ENCODE data around the gene THOC6. TPM values are rescaled to one million over a fixed set of nuclear protein-coding genes. Genes with fewer than 3 reads are reported as not detected.

The THOC6 gene
- total RNA-seq, 1 experiment from 2014 or later, result 76.5 TPM

- no peaks in the 10 kb centered on the region for H3K9me3 Mint-ChIP-seq
- CTCF ChIA-PET, result interaction anchor here (0.7 to 8.6 kb wide), 19 partner anchors 11 to 146 kb away, joined by 3 to 360 read pairs (median 4); partner anchors contain the start of genes CLDN9, FLYWCH1, KREMEN2 and ZSCAN10
- DNase-seq (ENCODE audit: low spot score) (peak; percentile 80), ATAC-seq (peak; percentile 0)
- peak within 1 kb of the TSS; percentile 86 for H3K4me3 Mint-ChIP-seq
- POLR2A ChIA-PET, result interaction anchor here (0.6 to 17.1 kb wide), 12 partner anchors 10 to 130 kb away, joined by 3 to 502 read pairs (median 6); partner anchors contain the start of genes CLDN9 and ZSCAN10
- peaks cover 18% of the 10 kb centered on the region for H3K36me3 Mint-ChIP-seq
- peak within 1 kb of the TSS; percentile 99 for H3K27ac Mint-ChIP-seq
- H3K4me1 Mint-ChIP-seq, result peaks cover 54% of the 10 kb centered on the region
- peaks cover 2% of the 10 kb centered on the region; the same call in 1 of the 2 replicates for H3K27me3 Mint-ChIP-seq (ENCODE audit: low read depth)
- 0 out of 2 replicates have a peak, but pooled peaks have one; percentile 34 for TF ChIP-seq ARID4B (CRISPR knock-in tag; IDR thresholded peaks at IDR 0.05; ENCODE audit: borderline replicate concordance)
- TF ChIP-seq ESRRA (CRISPR knock-in tag; IDR thresholded peaks at IDR 0.05; ENCODE audit: borderline replicate concordance), result no peak
- TF ChIP-seq, protein P1, sequence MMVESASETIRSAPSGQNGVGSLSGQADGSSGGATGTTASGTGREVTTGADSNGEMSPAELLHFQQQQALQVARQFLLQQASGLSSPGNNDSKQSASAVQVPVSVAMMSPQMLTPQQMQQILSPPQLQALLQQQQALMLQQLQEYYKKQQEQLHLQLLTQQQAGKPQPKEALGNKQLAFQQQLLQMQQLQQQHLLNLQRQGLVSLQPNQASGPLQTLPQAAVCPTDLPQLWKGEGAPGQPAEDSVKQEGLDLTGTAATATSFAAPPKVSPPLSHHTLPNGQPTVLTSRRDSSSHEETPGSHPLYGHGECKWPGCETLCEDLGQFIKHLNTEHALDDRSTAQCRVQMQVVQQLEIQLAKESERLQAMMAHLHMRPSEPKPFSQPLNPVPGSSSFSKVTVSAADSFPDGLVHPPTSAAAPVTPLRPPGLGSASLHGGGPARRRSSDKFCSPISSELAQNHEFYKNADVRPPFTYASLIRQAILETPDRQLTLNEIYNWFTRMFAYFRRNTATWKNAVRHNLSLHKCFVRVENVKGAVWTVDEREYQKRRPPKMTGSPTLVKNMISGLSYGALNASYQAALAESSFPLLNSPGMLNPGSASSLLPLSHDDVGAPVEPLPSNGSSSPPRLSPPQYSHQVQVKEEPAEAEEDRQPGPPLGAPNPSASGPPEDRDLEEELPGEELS (CRISPR knock-in tag; IDR thresholded peaks at IDR 0.05), result peak; percentile 18; the same call in 1 of the 2 replicates
- TF ChIP-seq, protein P2, sequence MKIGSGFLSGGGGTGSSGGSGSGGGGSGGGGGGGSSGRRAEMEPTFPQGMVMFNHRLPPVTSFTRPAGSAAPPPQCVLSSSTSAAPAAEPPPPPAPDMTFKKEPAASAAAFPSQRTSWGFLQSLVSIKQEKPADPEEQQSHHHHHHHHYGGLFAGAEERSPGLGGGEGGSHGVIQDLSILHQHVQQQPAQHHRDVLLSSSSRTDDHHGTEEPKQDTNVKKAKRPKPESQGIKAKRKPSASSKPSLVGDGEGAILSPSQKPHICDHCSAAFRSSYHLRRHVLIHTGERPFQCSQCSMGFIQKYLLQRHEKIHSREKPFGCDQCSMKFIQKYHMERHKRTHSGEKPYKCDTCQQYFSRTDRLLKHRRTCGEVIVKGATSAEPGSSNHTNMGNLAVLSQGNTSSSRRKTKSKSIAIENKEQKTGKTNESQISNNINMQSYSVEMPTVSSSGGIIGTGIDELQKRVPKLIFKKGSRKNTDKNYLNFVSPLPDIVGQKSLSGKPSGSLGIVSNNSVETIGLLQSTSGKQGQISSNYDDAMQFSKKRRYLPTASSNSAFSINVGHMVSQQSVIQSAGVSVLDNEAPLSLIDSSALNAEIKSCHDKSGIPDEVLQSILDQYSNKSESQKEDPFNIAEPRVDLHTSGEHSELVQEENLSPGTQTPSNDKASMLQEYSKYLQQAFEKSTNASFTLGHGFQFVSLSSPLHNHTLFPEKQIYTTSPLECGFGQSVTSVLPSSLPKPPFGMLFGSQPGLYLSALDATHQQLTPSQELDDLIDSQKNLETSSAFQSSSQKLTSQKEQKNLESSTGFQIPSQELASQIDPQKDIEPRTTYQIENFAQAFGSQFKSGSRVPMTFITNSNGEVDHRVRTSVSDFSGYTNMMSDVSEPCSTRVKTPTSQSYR (CRISPR knock-in tag; IDR thresholded peaks at IDR 0.05), result 0 out of 2 replicates have a peak, but pooled peaks have one; percentile 34
- TF ChIP-seq ZBTB21 (CRISPR knock-in tag; IDR thresholded peaks at IDR 0.05; ENCODE audit: borderline replicate concordance), result no peak
- no peak for TF ChIP-seq PRRX2 (CRISPR knock-in tag; IDR thresholded peaks at IDR 0.05)
- no peak for TF ChIP-seq NFE2L1 (CRISPR knock-in tag; IDR thresholded peaks at IDR 0.05)
- TF ChIP-seq ZNF263 (CRISPR knock-in tag; IDR thresholded peaks at IDR 0.05; ENCODE audit: low read depth), result no peak
- TF ChIP-seq ZNF219 (CRISPR knock-in tag; IDR thresholded peaks at IDR 0.05; ENCODE audit: borderline replicate concordance), result 0 out of 2 replicates have a peak, but pooled peaks have one; percentile 73
- TF ChIP-seq JAZF1 (CRISPR knock-in tag; IDR thresholded peaks at IDR 0.05), result no peak
- TF ChIP-seq MYBL2 (CRISPR knock-in tag; IDR thresholded peaks at IDR 0.05), result peak; percentile 40; the same call in 1 of the 2 replicates
- 0 out of 2 replicates have a peak, but pooled peaks have one; percentile 28 for TF ChIP-seq JUN (CRISPR knock-in tag; IDR thresholded peaks at IDR 0.05)
- TF ChIP-seq, protein P3, sequence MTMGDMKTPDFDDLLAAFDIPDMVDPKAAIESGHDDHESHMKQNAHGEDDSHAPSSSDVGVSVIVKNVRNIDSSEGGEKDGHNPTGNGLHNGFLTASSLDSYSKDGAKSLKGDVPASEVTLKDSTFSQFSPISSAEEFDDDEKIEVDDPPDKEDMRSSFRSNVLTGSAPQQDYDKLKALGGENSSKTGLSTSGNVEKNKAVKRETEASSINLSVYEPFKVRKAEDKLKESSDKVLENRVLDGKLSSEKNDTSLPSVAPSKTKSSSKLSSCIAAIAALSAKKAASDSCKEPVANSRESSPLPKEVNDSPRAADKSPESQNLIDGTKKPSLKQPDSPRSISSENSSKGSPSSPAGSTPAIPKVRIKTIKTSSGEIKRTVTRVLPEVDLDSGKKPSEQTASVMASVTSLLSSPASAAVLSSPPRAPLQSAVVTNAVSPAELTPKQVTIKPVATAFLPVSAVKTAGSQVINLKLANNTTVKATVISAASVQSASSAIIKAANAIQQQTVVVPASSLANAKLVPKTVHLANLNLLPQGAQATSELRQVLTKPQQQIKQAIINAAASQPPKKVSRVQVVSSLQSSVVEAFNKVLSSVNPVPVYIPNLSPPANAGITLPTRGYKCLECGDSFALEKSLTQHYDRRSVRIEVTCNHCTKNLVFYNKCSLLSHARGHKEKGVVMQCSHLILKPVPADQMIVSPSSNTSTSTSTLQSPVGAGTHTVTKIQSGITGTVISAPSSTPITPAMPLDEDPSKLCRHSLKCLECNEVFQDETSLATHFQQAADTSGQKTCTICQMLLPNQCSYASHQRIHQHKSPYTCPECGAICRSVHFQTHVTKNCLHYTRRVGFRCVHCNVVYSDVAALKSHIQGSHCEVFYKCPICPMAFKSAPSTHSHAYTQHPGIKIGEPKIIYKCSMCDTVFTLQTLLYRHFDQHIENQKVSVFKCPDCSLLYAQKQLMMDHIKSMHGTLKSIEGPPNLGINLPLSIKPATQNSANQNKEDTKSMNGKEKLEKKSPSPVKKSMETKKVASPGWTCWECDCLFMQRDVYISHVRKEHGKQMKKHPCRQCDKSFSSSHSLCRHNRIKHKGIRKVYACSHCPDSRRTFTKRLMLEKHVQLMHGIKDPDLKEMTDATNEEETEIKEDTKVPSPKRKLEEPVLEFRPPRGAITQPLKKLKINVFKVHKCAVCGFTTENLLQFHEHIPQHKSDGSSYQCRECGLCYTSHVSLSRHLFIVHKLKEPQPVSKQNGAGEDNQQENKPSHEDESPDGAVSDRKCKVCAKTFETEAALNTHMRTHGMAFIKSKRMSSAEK (CRISPR knock-in tag; IDR thresholded peaks at IDR 0.05; ENCODE audit: borderline replicate concordance), result no peak
- no peak for TF ChIP-seq SOX15 (CRISPR knock-in tag; IDR thresholded peaks at IDR 0.05)
- peak; percentile 81 for TF ChIP-seq SP1 (CRISPR knock-in tag; conservative IDR thresholded peaks at IDR 0.05)
- TF ChIP-seq, protein P4, sequence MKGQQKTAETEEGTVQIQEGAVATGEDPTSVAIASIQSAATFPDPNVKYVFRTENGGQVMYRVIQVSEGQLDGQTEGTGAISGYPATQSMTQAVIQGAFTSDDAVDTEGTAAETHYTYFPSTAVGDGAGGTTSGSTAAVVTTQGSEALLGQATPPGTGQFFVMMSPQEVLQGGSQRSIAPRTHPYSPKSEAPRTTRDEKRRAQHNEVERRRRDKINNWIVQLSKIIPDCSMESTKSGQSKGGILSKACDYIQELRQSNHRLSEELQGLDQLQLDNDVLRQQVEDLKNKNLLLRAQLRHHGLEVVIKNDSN (CRISPR knock-in tag; IDR thresholded peaks at IDR 0.05), result peak; percentile 19; the same call in 1 of the 2 replicates
- TF ChIP-seq, protein P5, sequence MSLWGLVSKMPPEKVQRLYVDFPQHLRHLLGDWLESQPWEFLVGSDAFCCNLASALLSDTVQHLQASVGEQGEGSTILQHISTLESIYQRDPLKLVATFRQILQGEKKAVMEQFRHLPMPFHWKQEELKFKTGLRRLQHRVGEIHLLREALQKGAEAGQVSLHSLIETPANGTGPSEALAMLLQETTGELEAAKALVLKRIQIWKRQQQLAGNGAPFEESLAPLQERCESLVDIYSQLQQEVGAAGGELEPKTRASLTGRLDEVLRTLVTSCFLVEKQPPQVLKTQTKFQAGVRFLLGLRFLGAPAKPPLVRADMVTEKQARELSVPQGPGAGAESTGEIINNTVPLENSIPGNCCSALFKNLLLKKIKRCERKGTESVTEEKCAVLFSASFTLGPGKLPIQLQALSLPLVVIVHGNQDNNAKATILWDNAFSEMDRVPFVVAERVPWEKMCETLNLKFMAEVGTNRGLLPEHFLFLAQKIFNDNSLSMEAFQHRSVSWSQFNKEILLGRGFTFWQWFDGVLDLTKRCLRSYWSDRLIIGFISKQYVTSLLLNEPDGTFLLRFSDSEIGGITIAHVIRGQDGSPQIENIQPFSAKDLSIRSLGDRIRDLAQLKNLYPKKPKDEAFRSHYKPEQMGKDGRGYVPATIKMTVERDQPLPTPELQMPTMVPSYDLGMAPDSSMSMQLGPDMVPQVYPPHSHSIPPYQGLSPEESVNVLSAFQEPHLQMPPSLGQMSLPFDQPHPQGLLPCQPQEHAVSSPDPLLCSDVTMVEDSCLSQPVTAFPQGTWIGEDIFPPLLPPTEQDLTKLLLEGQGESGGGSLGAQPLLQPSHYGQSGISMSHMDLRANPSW (CRISPR knock-in tag; conservative IDR thresholded peaks at IDR 0.05; ENCODE audit: low read depth), result no peak
- no peak for TF ChIP-seq ELF4 (CRISPR knock-in tag; IDR thresholded peaks at IDR 0.05; ENCODE audit: low read depth)
- TF ChIP-seq HMGA2 (CRISPR knock-in tag; IDR thresholded peaks at IDR 0.05), result no peak
- TF ChIP-seq ZNF317 (CRISPR knock-in tag; IDR thresholded peaks at IDR 0.05; ENCODE audit: borderline replicate concordance, low read depth), result no peak; the same call in 1 of the 2 replicates
- no peak for TF ChIP-seq ETV6 (CRISPR knock-in tag; IDR thresholded peaks at IDR 0.05)
Observed at GRCh38 chr16:3020247-3020603, 3.6 kb upstream of the THOC6 start, which contains the start of gene TNFRSF12A. Gene TNFRSF12A (plus strand): TSS chr16:3020368. CDS start chr16:3020398, 30 bp downstream.

Data from WTC11 (cell line).